Common myeloid progenitor, CD34-positive (primary cell): ENCODE results near the gene PLA2G2A.

ENCODE experiments used
- CTCF ChIA-PET: fragments of 350-600 bp; sonication (Branson Sonifier 250); formaldehyde crosslinking; loops from one replicate; lab custom pipeline; 2021; ENCODE audit warnings: antibody characterized with exemption; lab: Charles Lee
- POLR2A ChIA-PET: fragments of 350-600 bp; sonication (Branson Sonifier 250); formaldehyde crosslinking; loops from one replicate; lab custom pipeline; 2021; ENCODE audit warnings: antibody characterized with exemption; lab: Charles Lee
- DNase-seq, 3 donors: peaks; one replicate each; pipeline versions ENCODE4 v3.0.0 to v3.0.0-alpha.2; 2013
- H3K27ac ChIP-seq, 2 experiments: 1 replicate in 1 of 2; 2 replicates in 1 of 2; pipeline ENCODE4 v1.7.0; 2013; ENCODE audit warnings: inconsistent platforms in 2 of 2, low read length in 2 of 2, mild to moderate bottlenecking in 2 of 2, low read depth in 1 of 2, moderate library complexity in 1 of 2; ENCODE audit not compliant: severe bottlenecking in 2 of 2, insufficient read depth in 1 of 2, poor library complexity in 1 of 2
- H3K27me3 ChIP-seq, 5 experiments: replicated peaks in 2 of 5; 1 replicate in 3 of 5; 2 replicates in 2 of 5; pipeline versions ENCODE4 v1.6.1 to v1.7.0; 2013; ENCODE audit warnings: low read length in 4 of 5, mild to moderate bottlenecking in 2 of 5, moderate library complexity in 2 of 5, inconsistent platforms in 1 of 5; ENCODE audit not compliant: insufficient read depth in 5 of 5, control insufficient read depth in 4 of 5
- H3K36me3 ChIP-seq, 4 experiments: 1 replicate in 2 of 4; 2 replicates in 2 of 4; pipeline versions ENCODE4 v1.6.1 to v1.7.0; 2013; ENCODE audit warnings: low read length in 3 of 4, control low read depth in 1 of 4, mild to moderate bottlenecking in 1 of 4; ENCODE audit not compliant: control insufficient read depth in 4 of 4, insufficient read depth in 4 of 4
- H3K4me1 ChIP-seq, 4 experiments: 1 replicate in 3 of 4; 2 replicates in 1 of 4; pipeline versions ENCODE4 v1.6.1 to v1.7.1; 2013; ENCODE audit warnings: low read length in 3 of 4, mild to moderate bottlenecking in 3 of 4, control low read depth in 1 of 4, inconsistent platforms in 1 of 4, moderate library complexity in 1 of 4; ENCODE audit not compliant: control insufficient read depth in 4 of 4, insufficient read depth in 4 of 4; ENCODE audit errors: control extremely low read depth in 1 of 4
- H3K4me3 ChIP-seq, 7 experiments: 1 replicate in 4 of 7; 2 replicates in 3 of 7; pipeline versions ENCODE4 v1.5.1 to v1.7.0; 2013; ENCODE audit warnings: mild to moderate bottlenecking in 7 of 7, low read length in 6 of 7, moderate library complexity in 6 of 7, inconsistent platforms in 2 of 7, low read depth in 2 of 7, control low read depth in 1 of 7; ENCODE audit not compliant: insufficient read depth in 4 of 7, control insufficient read depth in 1 of 7; ENCODE audit errors: extremely low read depth in 1 of 7
- H3K9me3 ChIP-seq, 5 experiments: 1 replicate in 4 of 5; 2 replicates in 1 of 5; pipeline versions ENCODE4 v1.6.1 to v1.7.1; 2013; ENCODE audit warnings: low read length in 4 of 5, mild to moderate bottlenecking in 2 of 5, inconsistent platforms in 1 of 5, low read depth in 1 of 5, moderate library complexity in 1 of 5; ENCODE audit not compliant: control insufficient read depth in 4 of 5, insufficient read depth in 2 of 5; ENCODE audit errors: control extremely low read depth in 1 of 5
- WGBS: methylation state at CpG from one replicate; pipeline ENCODE4 v1.1.5; 2013; ENCODE audit not compliant: insufficient coverage; 5-methylcytosine and 5-hydroxymethylcytosine counted together

PLA2G2A gene

GRCh38 chr1:19960591-19960990 is 18.8 kb downstream of the PLA2G2A start:
- Histone ChIP-seq H3K27ac (no peak overlapping the region), H3K27me3 (peaks cover 0 to 28% (median 8%) of the 10 kb centered on the region in 5 experiments), H3K9me3 (peaks cover 0 to 4% (median 0%) of the 10 kb centered on the region in 5 experiments), H3K4me1 (no peaks in the 10 kb centered on the region), H3K4me3 (no peak overlapping the region), H3K36me3 (no peaks in the 10 kb centered on the region)
- 61% methylated on average over 4 of the region's 5 CpGs for WGBS
- no peak for DNase-seq
- POLR2A ChIA-PET, result no interaction called here
- CTCF ChIA-PET, result no interaction called here

GRCh38 chr1:19957779-19958178 is 21.6 kb downstream of the PLA2G2A start:
- H3K36me3 ChIP-seq, result no peaks in the 10 kb centered on the region
- no peak for DNase-seq
- POLR2A ChIA-PET, result no interaction called here
- no peak overlapping the region for H3K27ac ChIP-seq
- peaks cover 0 to 8% (median 0%) of the 10 kb centered on the region in 5 experiments for H3K9me3 ChIP-seq
- 91% methylated on average over 4 of the region's 4 CpGs for WGBS
- H3K4me1 ChIP-seq, result no peaks in the 10 kb centered on the region
- H3K4me3 ChIP-seq, result no peak overlapping the region
- CTCF ChIA-PET, result no interaction called here
- H3K27me3 ChIP-seq, result peaks cover 0 to 34% (median 8%) of the 10 kb centered on the region in 5 experiments

DNA sequence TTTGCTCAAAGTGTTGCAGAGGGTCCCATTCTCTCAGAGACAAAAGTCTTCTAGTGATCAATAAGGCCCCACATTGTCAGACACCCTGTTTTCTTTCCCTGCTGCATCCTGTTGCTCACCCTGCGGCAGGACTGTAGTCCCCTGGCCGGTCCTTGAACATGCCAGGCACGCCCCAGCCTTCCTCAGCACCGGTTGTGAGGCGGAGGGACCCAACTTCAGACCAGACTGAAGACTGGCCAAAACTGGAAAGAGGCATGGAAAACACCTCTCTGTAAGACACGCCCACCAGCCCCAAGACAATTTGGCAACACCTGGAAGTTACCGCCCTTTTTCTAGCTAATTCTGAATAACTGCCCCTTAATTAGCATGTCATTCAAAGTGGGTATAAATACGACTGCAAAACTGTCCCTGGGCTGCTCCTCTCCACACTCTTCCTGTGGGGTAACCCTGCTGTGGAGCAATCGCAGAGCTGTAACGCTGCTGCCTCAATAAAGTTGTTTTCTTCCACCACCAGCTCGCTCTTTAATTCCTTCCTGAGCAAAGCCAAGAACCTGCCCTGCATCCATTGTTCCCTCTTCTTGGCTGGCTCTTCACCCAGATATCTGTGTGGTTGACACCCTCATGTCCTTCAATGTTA is 23.8 kb downstream of the PLA2G2A start:
- peaks cover 0 to 8% (median 0%) of the 10 kb centered on the region in 5 experiments for H3K9me3 ChIP-seq
- 76% methylated on average over 11 of the region's 11 CpGs for WGBS
- ChIA-PET POLR2A (no interaction called here), CTCF (no interaction called here)
- H3K27ac ChIP-seq, result no peak overlapping the region
- H3K27me3 ChIP-seq, result peaks cover 0 to 32% (median 8%) of the 10 kb centered on the region in 5 experiments
- H3K36me3 ChIP-seq, result no peaks in the 10 kb centered on the region
- H3K4me1 ChIP-seq, result no peaks in the 10 kb centered on the region
- no peak overlapping the region for H3K4me3 ChIP-seq
- no peak for DNase-seq

DNA sequence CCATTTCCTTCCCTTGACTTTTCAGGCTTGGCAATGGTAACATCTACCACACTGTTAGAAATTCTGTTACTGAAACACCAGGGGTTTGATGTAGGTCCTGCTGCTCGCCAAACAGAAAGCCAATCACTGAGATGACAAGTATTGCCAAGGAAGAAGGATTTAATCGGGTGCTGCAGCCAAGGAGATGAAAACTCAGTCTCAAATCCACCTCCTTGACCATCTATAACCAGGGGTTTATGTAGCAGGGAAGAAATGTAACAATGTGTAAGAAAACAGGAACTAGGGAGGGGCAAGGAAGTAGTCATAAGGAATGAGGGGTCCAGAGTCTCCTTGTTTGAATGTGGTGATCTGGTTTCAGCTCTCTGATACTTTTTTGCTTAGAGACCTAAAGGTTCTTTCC is 25.4 kb downstream of the PLA2G2A start:
- Histone ChIP-seq H3K4me3 (no peak overlapping the region), H3K27me3 (peaks cover 0 to 29% (median 3%) of the 10 kb centered on the region in 5 experiments), H3K27ac (no peak overlapping the region), H3K36me3 (no peaks in the 10 kb centered on the region), H3K4me1 (no peaks in the 10 kb centered on the region), H3K9me3 (peaks cover 0 to 8% (median 0%) of the 10 kb centered on the region in 5 experiments)
- DNase-seq, result no peak
- 100% methylated on average over 1 of the region's 2 CpGs for WGBS
- POLR2A ChIA-PET, result no interaction called here
- CTCF ChIA-PET, result no interaction called here

GRCh38 chr1:19949016-19949415 is 30.4 kb downstream of the PLA2G2A start:
- DNase-seq, result no peak
- CTCF ChIA-PET, result no interaction called here
- POLR2A ChIA-PET, result no interaction called here
- no peaks in the 10 kb centered on the region for H3K4me1 ChIP-seq
- H3K4me3 ChIP-seq, result no peak overlapping the region
- peaks cover 0 to 7% (median 0%) of the 10 kb centered on the region in 5 experiments for H3K9me3 ChIP-seq
- no peaks in the 10 kb centered on the region for H3K36me3 ChIP-seq
- no peak overlapping the region for H3K27ac ChIP-seq
- peaks cover 0 to 20% (median 5%) of the 10 kb centered on the region in 5 experiments for H3K27me3 ChIP-seq
- no CpG with 5 or more reads among the region's 2 CpGs for WGBS

GRCh38 chr1:19946971-19947370 is 32.4 kb downstream of the PLA2G2A start:
- Histone ChIP-seq H3K4me1 (no peaks in the 10 kb centered on the region), H3K36me3 (no peaks in the 10 kb centered on the region), H3K4me3 (no peak overlapping the region), H3K27me3 (peaks cover 0 to 16% (median 4%) of the 10 kb centered on the region in 5 experiments), H3K27ac (no peak overlapping the region), H3K9me3 (no peaks in the 10 kb centered on the region)
- no peak for DNase-seq
- ChIA-PET CTCF (no interaction called here), POLR2A (no interaction called here)
- 100% methylated on average over 1 of the region's 3 CpGs for WGBS

DNA sequence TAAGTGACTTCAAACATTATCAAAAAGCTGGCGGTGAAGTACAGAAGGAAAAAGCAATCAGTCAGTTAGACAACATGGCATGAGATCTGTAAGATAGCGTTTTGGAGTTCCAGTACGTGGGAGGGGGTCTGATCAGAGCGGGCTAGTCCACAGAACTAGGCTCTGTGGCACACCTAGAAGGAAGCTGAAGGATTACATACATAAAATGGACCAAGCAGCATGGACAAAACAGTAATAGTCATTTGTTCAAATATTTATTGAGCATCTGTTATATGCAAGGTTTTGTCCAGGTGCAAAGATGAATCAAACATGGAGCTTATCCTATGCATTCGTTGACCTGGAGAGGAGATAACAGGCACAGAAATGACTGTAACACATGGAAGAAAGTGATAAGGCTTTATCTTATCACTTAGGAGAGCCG is 33.1 kb downstream of the PLA2G2A start:
- no peak for DNase-seq
- H3K36me3 ChIP-seq, result no peaks in the 10 kb centered on the region
- WGBS, result 81% methylated on average over 4 of the region's 6 CpGs
- H3K27me3 ChIP-seq, result peaks cover 0 to 16% (median 4%) of the 10 kb centered on the region in 5 experiments
- no peaks in the 10 kb centered on the region for H3K9me3 ChIP-seq
- no peak overlapping the region for H3K27ac ChIP-seq
- H3K4me3 ChIP-seq, result no peak overlapping the region
- H3K4me1 ChIP-seq, result no peaks in the 10 kb centered on the region
- ChIA-PET CTCF (no interaction called here), POLR2A (no interaction called here)
